Measurements from ENCODE around the gene CUBN. TPM values are rescaled to one million over a fixed set of nuclear protein-coding genes. Genes with fewer than 3 reads are reported as not detected.

Gene CUBN
- total and polyA plus RNA-seq, 4 donors = 5.1 to 10.6 (median 6.4) TPM

- Histone ChIP-seq H3K4me3 (ENCODE audit: low read depth, low read length) (no peak overlapping the region), H3K27me3 (ENCODE audit: control insufficient read depth, insufficient read depth, low read length) (no peaks in the 10 kb centered on the region)
- no peak for DNase-seq (ENCODE audit: low read depth in 4 of 6, low spot score in 6 of 6)
These were observed 34.8 kb downstream of the CUBN start for GRCh38 chr10:17094844-17095243.

GRCh38 chr10:17092986-17093803 is 36.4 kb downstream of the CUBN start:
- WGBS (ENCODE audit: insufficient coverage) = 45% methylated on average over 4 of the region's 5 CpGs
- Histone ChIP-seq H3K4me3 (ENCODE audit: low read depth, low read length) (no peak overlapping the region), H3K9me3 (ENCODE audit: control insufficient read depth, insufficient read depth, low read length) (peaks cover 3% of the 10 kb centered on the region), H3K27ac (ENCODE audit: low read depth, low read length) (no peak overlapping the region), H3K36me3 (ENCODE audit: control insufficient read depth, insufficient read depth, low read length) (no peaks in the 10 kb centered on the region), H3K27me3 (ENCODE audit: control insufficient read depth, insufficient read depth, low read length) (no peaks in the 10 kb centered on the region), H3K4me1 (ENCODE audit: control insufficient read depth, insufficient read depth, low read length) (no peaks in the 10 kb centered on the region)
- no peak for DNase-seq (ENCODE audit: low read depth in 4 of 6, low spot score in 6 of 6)

More at GRCh38 chr10:17094844-17095243, 34.8 kb downstream of the CUBN start:
- Histone ChIP-seq H3K27ac (ENCODE audit: low read depth, low read length) (no peak overlapping the region), H3K36me3 (ENCODE audit: control insufficient read depth, insufficient read depth, low read length) (no peaks in the 10 kb centered on the region), H3K4me1 (ENCODE audit: control insufficient read depth, insufficient read depth, low read length) (no peaks in the 10 kb centered on the region), H3K9me3 (ENCODE audit: control insufficient read depth, insufficient read depth, low read length) (peaks cover 3% of the 10 kb centered on the region)

DNA sequence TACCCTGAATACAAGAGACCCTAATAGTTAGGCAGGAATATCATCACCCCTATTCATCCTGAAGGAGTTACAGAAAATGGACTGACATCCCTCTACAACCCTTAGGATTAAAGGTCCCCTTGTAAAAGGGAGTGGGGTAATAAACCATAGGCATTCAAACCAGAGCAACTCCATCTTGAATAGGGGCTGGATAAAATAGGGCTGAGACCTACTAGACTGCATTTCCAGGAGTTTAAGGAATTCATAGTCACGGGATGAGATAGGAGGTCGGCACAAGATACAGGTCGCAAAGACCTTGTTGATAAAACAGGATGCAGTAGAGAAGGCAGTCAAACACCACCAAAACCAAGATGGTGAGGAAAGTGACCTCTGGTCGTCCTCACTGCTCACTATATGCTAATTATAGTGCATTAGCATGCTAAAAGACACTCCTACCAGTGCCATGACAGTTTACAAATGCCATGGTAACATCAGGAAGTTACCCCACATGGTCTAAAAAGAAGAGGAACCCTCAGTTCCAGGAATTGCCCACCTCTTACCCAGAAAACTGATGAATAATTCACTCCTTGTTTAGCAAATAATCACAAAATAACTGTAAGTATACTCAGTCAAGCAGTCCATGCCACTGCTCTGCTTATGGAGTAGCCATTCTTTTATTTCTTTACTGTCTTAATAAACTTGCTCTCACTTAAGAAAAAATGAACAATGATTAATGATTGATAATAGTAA is 37.2 kb downstream of the CUBN start:
- DNase-seq (ENCODE audit: low read depth in 4 of 6, low spot score in 6 of 6) = no peak
- H3K4me1 ChIP-seq (ENCODE audit: control insufficient read depth, insufficient read depth, low read length) = no peaks in the 10 kb centered on the region
- WGBS (ENCODE audit: insufficient coverage) = no CpG with 5 or more reads among the region's 4 CpGs
- H3K9me3 ChIP-seq (ENCODE audit: control insufficient read depth, insufficient read depth, low read length) = peaks cover 3% of the 10 kb centered on the region
- H3K27ac ChIP-seq (ENCODE audit: low read depth, low read length) = no peak overlapping the region
- no peaks in the 10 kb centered on the region for H3K27me3 ChIP-seq (ENCODE audit: control insufficient read depth, insufficient read depth, low read length)
- no peak overlapping the region for H3K4me3 ChIP-seq (ENCODE audit: low read depth, low read length)
- H3K36me3 ChIP-seq (ENCODE audit: control insufficient read depth, insufficient read depth, low read length) = no peaks in the 10 kb centered on the region

GRCh38 chr10:17088118-17088806 is 41.3 kb downstream of the CUBN start:
- WGBS (ENCODE audit: insufficient coverage) = no CpG with 5 or more reads among the region's 5 CpGs

DNA sequence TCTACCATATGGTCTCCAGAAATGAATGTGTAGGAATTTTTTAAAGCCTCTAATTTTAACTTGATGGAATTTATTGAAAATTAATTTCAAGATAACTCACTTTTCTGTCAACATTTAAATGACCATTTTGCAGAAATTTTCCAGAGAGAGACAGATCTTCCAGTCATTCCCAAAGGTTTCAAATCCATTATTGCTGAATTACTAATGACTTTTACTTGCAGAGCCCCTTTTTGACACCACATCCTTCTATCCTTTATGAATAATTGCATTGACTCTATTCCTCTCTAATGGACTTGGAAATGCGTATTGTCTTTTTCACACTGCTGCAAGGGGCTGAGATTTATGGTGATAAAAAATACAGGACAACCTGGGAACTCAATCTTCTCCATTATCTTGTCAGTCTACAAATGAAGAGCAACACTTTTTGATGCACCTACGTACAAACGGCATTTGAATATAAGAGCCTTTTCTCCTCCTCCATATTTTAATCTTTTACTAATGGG is 42.7 kb downstream of the CUBN start:
- Histone ChIP-seq H3K36me3 (ENCODE audit: control insufficient read depth, insufficient read depth, low read length) (no peaks in the 10 kb centered on the region), H3K4me3 (ENCODE audit: low read depth, low read length) (no peak overlapping the region), H3K27me3 (ENCODE audit: control insufficient read depth, insufficient read depth, low read length) (no peaks in the 10 kb centered on the region), H3K27ac (ENCODE audit: low read depth, low read length) (no peak overlapping the region), H3K9me3 (ENCODE audit: control insufficient read depth, insufficient read depth, low read length) (no peaks in the 10 kb centered on the region), H3K4me1 (ENCODE audit: control insufficient read depth, insufficient read depth, low read length) (no peaks in the 10 kb centered on the region)
- WGBS (ENCODE audit: insufficient coverage) = no CpG with 5 or more reads among the region's 3 CpGs
- no peak for DNase-seq (ENCODE audit: low read depth in 4 of 6, low spot score in 6 of 6)

More at GRCh38 chr10:17088118-17088806, 41.3 kb downstream of the CUBN start:
- Histone ChIP-seq H3K27me3 (ENCODE audit: control insufficient read depth, insufficient read depth, low read length) (no peaks in the 10 kb centered on the region), H3K9me3 (ENCODE audit: control insufficient read depth, insufficient read depth, low read length) (no peaks in the 10 kb centered on the region), H3K36me3 (ENCODE audit: control insufficient read depth, insufficient read depth, low read length) (no peaks in the 10 kb centered on the region), H3K4me3 (ENCODE audit: low read depth, low read length) (no peak overlapping the region), H3K27ac (ENCODE audit: low read depth, low read length) (no peak overlapping the region), H3K4me1 (ENCODE audit: control insufficient read depth, insufficient read depth, low read length) (no peaks in the 10 kb centered on the region)
- no peak for DNase-seq (ENCODE audit: low read depth in 4 of 6, low spot score in 6 of 6)

- no peaks in the 10 kb centered on the region for H3K4me1 ChIP-seq (ENCODE audit: control insufficient read depth, insufficient read depth, low read length)
- no peak overlapping the region for H3K27ac ChIP-seq (ENCODE audit: low read depth, low read length)
- DNase-seq (ENCODE audit: low read depth in 4 of 6, low spot score in 6 of 6) = peak in 2 of 6 donors; percentile 20 to 44
- no peaks in the 10 kb centered on the region for H3K9me3 ChIP-seq (ENCODE audit: control insufficient read depth, insufficient read depth, low read length)
- WGBS (ENCODE audit: insufficient coverage) = 0% methylated on average over 1 of the region's 4 CpGs
- H3K27me3 ChIP-seq (ENCODE audit: control insufficient read depth, insufficient read depth, low read length) = no peaks in the 10 kb centered on the region
- no peak overlapping the region for H3K4me3 ChIP-seq (ENCODE audit: low read depth, low read length)
- H3K36me3 ChIP-seq (ENCODE audit: control insufficient read depth, insufficient read depth, low read length) = no peaks in the 10 kb centered on the region
These were observed 44.4 kb downstream of the CUBN start for GRCh38 chr10:17085011-17085725.

GRCh38 chr10:17084258-17084657 is 45.4 kb downstream of the CUBN start:
- 81% methylated on average over 6 of the region's 6 CpGs for WGBS (ENCODE audit: insufficient coverage)
- no peak overlapping the region for H3K4me3 ChIP-seq (ENCODE audit: low read depth, low read length)
- no peak for DNase-seq (ENCODE audit: low read depth in 4 of 6, low spot score in 6 of 6)
- no peaks in the 10 kb centered on the region for H3K9me3 ChIP-seq (ENCODE audit: control insufficient read depth, insufficient read depth, low read length)
- H3K27me3 ChIP-seq (ENCODE audit: control insufficient read depth, insufficient read depth, low read length) = no peaks in the 10 kb centered on the region
- H3K36me3 ChIP-seq (ENCODE audit: control insufficient read depth, insufficient read depth, low read length) = no peaks in the 10 kb centered on the region
- H3K27ac ChIP-seq (ENCODE audit: low read depth, low read length) = no peak overlapping the region
- no peaks in the 10 kb centered on the region for H3K4me1 ChIP-seq (ENCODE audit: control insufficient read depth, insufficient read depth, low read length)

- no peaks in the 10 kb centered on the region for H3K36me3 ChIP-seq (ENCODE audit: control insufficient read depth, insufficient read depth, low read length)
- no peak for DNase-seq (ENCODE audit: low read depth in 4 of 6, low spot score in 6 of 6)
- H3K4me1 ChIP-seq (ENCODE audit: control insufficient read depth, insufficient read depth, low read length) = no peaks in the 10 kb centered on the region
- no peak overlapping the region for H3K27ac ChIP-seq (ENCODE audit: low read depth, low read length)
- no peaks in the 10 kb centered on the region for H3K9me3 ChIP-seq (ENCODE audit: control insufficient read depth, insufficient read depth, low read length)
- no CpG with 5 or more reads among the region's 2 CpGs for WGBS (ENCODE audit: insufficient coverage)
- H3K27me3 ChIP-seq (ENCODE audit: control insufficient read depth, insufficient read depth, low read length) = no peaks in the 10 kb centered on the region
- H3K4me3 ChIP-seq (ENCODE audit: low read depth, low read length) = no peak overlapping the region
These were observed 48.2 kb downstream of the CUBN start for GRCh38 chr10:17081431-17081830.

GRCh38 chr10:17077890-17078289 is 51.7 kb downstream of the CUBN start:
- Histone ChIP-seq H3K36me3 (ENCODE audit: control insufficient read depth, insufficient read depth, low read length) (no peaks in the 10 kb centered on the region), H3K4me1 (ENCODE audit: control insufficient read depth, insufficient read depth, low read length) (no peaks in the 10 kb centered on the region), H3K27ac (ENCODE audit: low read depth, low read length) (no peak overlapping the region), H3K9me3 (ENCODE audit: control insufficient read depth, insufficient read depth, low read length) (no peaks in the 10 kb centered on the region), H3K27me3 (ENCODE audit: control insufficient read depth, insufficient read depth, low read length) (no peaks in the 10 kb centered on the region), H3K4me3 (ENCODE audit: low read depth, low read length) (no peak overlapping the region)
- no peak for DNase-seq (ENCODE audit: low read depth in 4 of 6, low spot score in 6 of 6)
- 100% methylated on average over 2 of the region's 2 CpGs for WGBS (ENCODE audit: insufficient coverage)
